Liver (tissue), 3 donors: ENCODE data around the gene QARS1.

Source experiments
- ATF3 ChIP-seq: IDR thresholded peaks from 2 replicates; pipeline ENCODE4 v1.6.1; 2016; ENCODE audit warnings: antibody characterized with exemption
- GABPA ChIP-seq, 2 donors: IDR thresholded peaks in 1 of 2; conservative IDR thresholded peaks in 1 of 2; 2 replicates each; pipeline ENCODE4 v1.6.1; 2016; ENCODE audit warnings: antibody characterized with exemption in 2 of 2, mild to moderate bottlenecking in 1 of 2, moderate library complexity in 1 of 2
- RXRA ChIP-seq, 2 donors: IDR thresholded peaks; 2 replicates each; pipeline ENCODE4 v1.6.1; 2017 to 2018; ENCODE audit warnings: antibody characterized with exemption in 2 of 2, mild to moderate bottlenecking in 1 of 2
- SP1 ChIP-seq: IDR thresholded peaks from 2 replicates; pipeline ENCODE4 v1.6.1; 2018; ENCODE audit warnings: antibody characterized with exemption, mild to moderate bottlenecking
- TAF1 ChIP-seq: conservative IDR thresholded peaks from 2 replicates; pipeline ENCODE4 v1.6.1; 2016; ENCODE audit warnings: antibody characterized with exemption, mild to moderate bottlenecking
- TF ChIP-seq, protein P1 (sequence below): fragments of 150-350 bp; IDR thresholded peaks from 2 replicates; pipeline ENCODE4 v1.5.1; 2017; ENCODE audit warnings: improper control_type of control experiment, low read depth, low read length; ENCODE audit not compliant: missing input control
- donor health status: healthy.
- donor health status: healthy.

GRCh38 chr3:49120096-49120437, 15.5 kb upstream of the QARS1 start:
- TF ChIP-seq, protein P1, sequence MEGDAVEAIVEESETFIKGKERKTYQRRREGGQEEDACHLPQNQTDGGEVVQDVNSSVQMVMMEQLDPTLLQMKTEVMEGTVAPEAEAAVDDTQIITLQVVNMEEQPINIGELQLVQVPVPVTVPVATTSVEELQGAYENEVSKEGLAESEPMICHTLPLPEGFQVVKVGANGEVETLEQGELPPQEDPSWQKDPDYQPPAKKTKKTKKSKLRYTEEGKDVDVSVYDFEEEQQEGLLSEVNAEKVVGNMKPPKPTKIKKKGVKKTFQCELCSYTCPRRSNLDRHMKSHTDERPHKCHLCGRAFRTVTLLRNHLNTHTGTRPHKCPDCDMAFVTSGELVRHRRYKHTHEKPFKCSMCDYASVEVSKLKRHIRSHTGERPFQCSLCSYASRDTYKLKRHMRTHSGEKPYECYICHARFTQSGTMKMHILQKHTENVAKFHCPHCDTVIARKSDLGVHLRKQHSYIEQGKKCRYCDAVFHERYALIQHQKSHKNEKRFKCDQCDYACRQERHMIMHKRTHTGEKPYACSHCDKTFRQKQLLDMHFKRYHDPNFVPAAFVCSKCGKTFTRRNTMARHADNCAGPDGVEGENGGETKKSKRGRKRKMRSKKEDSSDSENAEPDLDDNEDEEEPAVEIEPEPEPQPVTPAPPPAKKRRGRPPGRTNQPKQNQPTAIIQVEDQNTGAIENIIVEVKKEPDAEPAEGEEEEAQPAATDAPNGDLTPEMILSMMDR = no peak
- TF ChIP-seq RXRA (IDR thresholded peaks at IDR 0.05) (no peak), GABPA (IDR thresholded peaks at IDR 0.05 in 1 of 2, conservative IDR thresholded peaks at IDR 0.05 in 1 of 2) (no peak), SP1 (no peak), TAF1 (no peak), ATF3 (no peak)
